Measurements from ENCODE around the gene XIRP2. TPM values are rescaled to one million over a fixed set of nuclear protein-coding genes. Genes with fewer than 3 reads are reported as not detected.

XIRP2 gene
- total RNA-seq, 1 donor, result 0.09 TPM

- H3K4me3 ChIP-seq (ENCODE audit: low read depth, low read length), result no peak overlapping the region
- no peak for DNase-seq (ENCODE audit: low read depth)
- TF ChIP-seq CTCF (IDR thresholded peaks at IDR 0.05; ENCODE audit: insufficient read depth, low read length), result no peak
Observed at GRCh38 chr2:167122389-167122788, 234.1 kb downstream of the XIRP2 start.

- TF ChIP-seq CTCF (IDR thresholded peaks at IDR 0.05; ENCODE audit: insufficient read depth, low read length), result no peak
- H3K4me3 ChIP-seq (ENCODE audit: low read depth, low read length), result no peak overlapping the region
- no peak for DNase-seq (ENCODE audit: low read depth)
Observed at GRCh38 chr2:167126165-167126564, 237.9 kb downstream of the XIRP2 start.

GRCh38 chr2:167127135-167127534, 238.9 kb downstream of the XIRP2 start:
- TF ChIP-seq CTCF (IDR thresholded peaks at IDR 0.05; ENCODE audit: insufficient read depth, low read length), result peak; percentile 42
- no peak overlapping the region for H3K4me3 ChIP-seq (ENCODE audit: low read depth, low read length)
- peak; percentile 66 for DNase-seq (ENCODE audit: low read depth)

GRCh38 chr2:167128130-167128529, 239.8 kb downstream of the XIRP2 start:
- no peak for DNase-seq (ENCODE audit: low read depth)
- no peak overlapping the region for H3K4me3 ChIP-seq (ENCODE audit: low read depth, low read length)
- no peak for TF ChIP-seq CTCF (IDR thresholded peaks at IDR 0.05; ENCODE audit: insufficient read depth, low read length)

GRCh38 chr2:167132066-167132465, 243.8 kb downstream of the XIRP2 start:
- no peak for DNase-seq (ENCODE audit: low read depth)
- no peak overlapping the region for H3K4me3 ChIP-seq (ENCODE audit: low read depth, low read length)
- no peak for TF ChIP-seq CTCF (IDR thresholded peaks at IDR 0.05; ENCODE audit: insufficient read depth, low read length)

- no peak overlapping the region for H3K4me3 ChIP-seq (ENCODE audit: low read depth, low read length)
- TF ChIP-seq CTCF (IDR thresholded peaks at IDR 0.05; ENCODE audit: insufficient read depth, low read length), result no peak
- DNase-seq (ENCODE audit: low read depth), result no peak
Observed at GRCh38 chr2:167132906-167133555, 244.8 kb downstream of the XIRP2 start.

GRCh38 chr2:167133614-167134013, 245.3 kb downstream of the XIRP2 start:
- DNase-seq (ENCODE audit: low read depth), result no peak
- no peak for TF ChIP-seq CTCF (IDR thresholded peaks at IDR 0.05; ENCODE audit: insufficient read depth, low read length)
- H3K4me3 ChIP-seq (ENCODE audit: low read depth, low read length), result no peak overlapping the region

Data from fibroblast of the aortic adventitia (primary cell).